ENCODE measurements around the gene SELENOO.

GRCh38 chr22:50204571-50204970 is 3.8 kb downstream of the SELENOO start:
- TF ChIP-seq RAD21 (IDR thresholded peaks at IDR 0.05; ENCODE audit: low read depth) (no peak), ZNF274 (IDR thresholded peaks at IDR 0.05; ENCODE audit: low read depth, low read length) (no peak), POLR2AphosphoS5 (IDR thresholded peaks at IDR 0.05; ENCODE audit: low read depth, low read length) (no peak), ZFX (IDR thresholded peaks at IDR 0.05) (no peak), SRF (IDR thresholded peaks at IDR 0.05; ENCODE audit: low read depth) (no peak), CTCF (IDR thresholded peaks at IDR 0.05 in 2 of 3, conservative IDR thresholded peaks at IDR 0.05 in 1 of 3; ENCODE audit: borderline replicate concordance in 1 of 3, insufficient read depth in 1 of 3, low read depth in 2 of 3, low read length in 2 of 3) (no peak), POLR2A (IDR thresholded peaks at IDR 0.05; ENCODE audit: borderline replicate concordance, extremely low read depth, insufficient read depth, insufficient read length) (no peak), MAX (IDR thresholded peaks at IDR 0.05) (no peak), EZH2phosphoT487 (IDR thresholded peaks at IDR 0.05; ENCODE audit: borderline replicate concordance) (no peak), JUND (IDR thresholded peaks at IDR 0.05) (no peak), EGR1 (IDR thresholded peaks at IDR 0.05; ENCODE audit: low read depth) (no peak), CBX3 (IDR thresholded peaks at IDR 0.05; ENCODE audit: low read depth) (no peak)

All from HCT116 (cell line).